HepG2 (cell line): ENCODE data around the gene GFPT2. TPM values are rescaled to one million over a fixed set of nuclear protein-coding genes. Genes with fewer than 3 reads are reported as not detected.

ENCODE experiments used
- DMTF1 ChIP-seq: sonication (generic); formaldehyde crosslinking; IDR thresholded peaks from 2 replicates; pipeline ENCODE4 v1.4.0; 2020; ENCODE audit warnings: mild to moderate bottlenecking, missing genetic modification reagents
- HES4 ChIP-seq: sonication (generic); formaldehyde crosslinking; IDR thresholded peaks from 2 replicates; pipeline ENCODE4 v1.9.0; 2021; ENCODE audit warnings: mild to moderate bottlenecking, missing genetic modification reagents, borderline replicate concordance
- HNRNPLL ChIP-seq: fragments of 200-400 bp; formaldehyde crosslinking; IDR thresholded peaks from 2 replicates; pipeline ENCODE4 v1.6.1; 2017; ENCODE audit warnings: mild to moderate bottlenecking, low read depth, low read length; ENCODE audit not compliant: poor library complexity, severe bottlenecking
- KDM5A ChIP-seq: fragments of 200-600 bp; sonication (generic); IDR thresholded peaks from 2 replicates; pipeline ENCODE4 v1.7.0; 2018; ENCODE audit warnings: antibody characterized with exemption, mild to moderate bottlenecking, low read length, borderline replicate concordance
- KLF15 ChIP-seq: sonication (generic); formaldehyde crosslinking; IDR thresholded peaks from 2 replicates; pipeline ENCODE4 v1.8.1; 2023; ENCODE audit warnings: borderline replicate concordance, mild to moderate bottlenecking, inconsistent platforms, missing genetic modification reagents, mixed read lengths
- MEIS1 ChIP-seq: sonication (generic); formaldehyde crosslinking; IDR thresholded peaks from 2 replicates; pipeline ENCODE4 v1.9.0; 2021; ENCODE audit warnings: mild to moderate bottlenecking, missing genetic modification reagents, moderate library complexity, borderline replicate concordance
- NR2C2 ChIP-seq: sonication (generic); formaldehyde crosslinking; IDR thresholded peaks from 2 replicates; pipeline ENCODE4 v1.4.0; 2020; ENCODE audit warnings: missing genetic modification reagents, mild to moderate bottlenecking, moderate library complexity, borderline replicate concordance
- RBFOX2 ChIP-seq: fragments of 200-400 bp; formaldehyde crosslinking; IDR thresholded peaks from 2 replicates; pipeline ENCODE4 v1.6.1; 2017; ENCODE audit warnings: low read depth, mild to moderate bottlenecking, low read length
- ZFP36 ChIP-seq: fragments of 150-350 bp; IDR thresholded peaks from 2 replicates; pipeline ENCODE4 v1.6.1; 2018; ENCODE audit warnings: borderline replicate concordance, low read length, low read depth; ENCODE audit not compliant: partially characterized antibody
- ZFP82 ChIP-seq: sonication (generic); formaldehyde crosslinking; IDR thresholded peaks from 2 replicates; pipeline ENCODE4 v1.5.1; 2020; ENCODE audit warnings: mild to moderate bottlenecking, missing genetic modification reagents, borderline replicate concordance
- ZFX ChIP-seq: sonication (generic); formaldehyde crosslinking; IDR thresholded peaks from 2 replicates; pipeline ENCODE4 v1.4.0; 2020; ENCODE audit warnings: mild to moderate bottlenecking, low read depth, missing genetic modification reagents, moderate library complexity
- ZKSCAN5 ChIP-seq: sonication (generic); formaldehyde crosslinking; IDR thresholded peaks from 2 replicates; pipeline ENCODE4 v1.5.1; 2020; ENCODE audit warnings: mild to moderate bottlenecking, missing genetic modification reagents
- ZNF121 ChIP-seq: sonication (generic); formaldehyde crosslinking; IDR thresholded peaks from 2 replicates; pipeline ENCODE4 v1.5.0; 2020; ENCODE audit warnings: mild to moderate bottlenecking, missing genetic modification reagents
- ZNF138 ChIP-seq: sonication (generic); formaldehyde crosslinking; IDR thresholded peaks from 2 replicates; pipeline ENCODE4 v1.5.0; 2020; ENCODE audit warnings: mild to moderate bottlenecking, low read depth, missing genetic modification reagents
- ZNF234 ChIP-seq: sonication (generic); formaldehyde crosslinking; conservative IDR thresholded peaks from 2 replicates; pipeline ENCODE4 v1.5.1; 2020; ENCODE audit warnings: mild to moderate bottlenecking, missing genetic modification reagents
- ZNF274 ChIP-seq: sonication (generic); formaldehyde crosslinking; IDR thresholded peaks from 2 replicates; pipeline ENCODE4 v1.5.1; 2020; ENCODE audit warnings: mild to moderate bottlenecking, missing genetic modification reagents
- ZNF367 ChIP-seq: sonication (generic); formaldehyde crosslinking; IDR thresholded peaks from 2 replicates; pipeline ENCODE4 v1.4.0; 2020; ENCODE audit warnings: missing genetic modification reagents, borderline replicate concordance
- ZNF414 ChIP-seq: sonication (generic); formaldehyde crosslinking; IDR thresholded peaks from 2 replicates; pipeline ENCODE4 v1.5.0; 2020; ENCODE audit warnings: missing genetic modification reagents
- ZNF549 ChIP-seq: sonication (generic); formaldehyde crosslinking; IDR thresholded peaks from 2 replicates; pipeline ENCODE4 v1.5.0; 2020; ENCODE audit warnings: missing genetic modification reagents
- ZNF616 ChIP-seq: sonication (generic); formaldehyde crosslinking; IDR thresholded peaks from 2 replicates; pipeline ENCODE4 v1.5.0; 2020; ENCODE audit warnings: low read depth, mild to moderate bottlenecking, missing genetic modification reagents
- ZNF7 ChIP-seq: IDR thresholded peaks from 2 replicates; pipeline ENCODE4 v1.6.1; 2016; ENCODE audit warnings: missing biosample characterization, missing genetic modification reagents
- ZNF850 ChIP-seq: sonication (generic); formaldehyde crosslinking; conservative IDR thresholded peaks from 2 replicates; pipeline ENCODE4 v1.9.0; 2021; ENCODE audit warnings: mild to moderate bottlenecking, missing genetic modification reagents
- ZNF879 ChIP-seq: sonication (generic); formaldehyde crosslinking; IDR thresholded peaks from 2 replicates; pipeline ENCODE4 v1.8.1; 2023; ENCODE audit warnings: missing genetic modification reagents
- ZSCAN21 ChIP-seq: sonication (generic); formaldehyde crosslinking; IDR thresholded peaks from 2 replicates; pipeline ENCODE4 v1.8.0; 2022; ENCODE audit warnings: mild to moderate bottlenecking, missing genetic modification reagents, moderate library complexity, borderline replicate concordance
- polyA plus RNA-seq, 8 experiments: library from polyadenylated mRNA; depleted of rRNA in 3 of 8; stranded (reverse) in 7 of 8; unstranded in 1 of 8; fragments of >200 nt; fragmentation: Illumina TruSeq in 4 of 8; extraction: Trizol in 4 of 8; gene quantifications; 2 replicates each; pipeline versions ENCODE4 v1.2.1 to v1.2.3, GENCODE V29; 2011 to 2016; ENCODE audit warnings: low read depth in 4 of 8, missing spikeins in 1 of 8, mixed read lengths in 1 of 8; ENCODE audit not compliant: insufficient read depth in 1 of 8
- total RNA-seq, 5 experiments: library from RNA; depleted of rRNA; stranded (reverse); fragments of >200 nt; fragmentation: Illumina TruSeq; extraction: Trizol; gene quantifications; 2 replicates each; pipeline ENCODE4 v1.2.3, GENCODE V29; 2016; ENCODE audit warnings: low read depth in 1 of 5
- TF ChIP-seq, protein P1 (sequence below): sonication (generic); formaldehyde crosslinking; IDR thresholded peaks from 2 replicates; pipeline ENCODE4 v1.4.0; 2020; ENCODE audit warnings: mild to moderate bottlenecking, missing genetic modification reagents

Gene GFPT2
- total and polyA plus RNA-seq, 2 of the 13 experiments (the other 11 are each of a cell fraction or from before 2014, with no cell fraction given) = 0.18 TPM

DNA sequence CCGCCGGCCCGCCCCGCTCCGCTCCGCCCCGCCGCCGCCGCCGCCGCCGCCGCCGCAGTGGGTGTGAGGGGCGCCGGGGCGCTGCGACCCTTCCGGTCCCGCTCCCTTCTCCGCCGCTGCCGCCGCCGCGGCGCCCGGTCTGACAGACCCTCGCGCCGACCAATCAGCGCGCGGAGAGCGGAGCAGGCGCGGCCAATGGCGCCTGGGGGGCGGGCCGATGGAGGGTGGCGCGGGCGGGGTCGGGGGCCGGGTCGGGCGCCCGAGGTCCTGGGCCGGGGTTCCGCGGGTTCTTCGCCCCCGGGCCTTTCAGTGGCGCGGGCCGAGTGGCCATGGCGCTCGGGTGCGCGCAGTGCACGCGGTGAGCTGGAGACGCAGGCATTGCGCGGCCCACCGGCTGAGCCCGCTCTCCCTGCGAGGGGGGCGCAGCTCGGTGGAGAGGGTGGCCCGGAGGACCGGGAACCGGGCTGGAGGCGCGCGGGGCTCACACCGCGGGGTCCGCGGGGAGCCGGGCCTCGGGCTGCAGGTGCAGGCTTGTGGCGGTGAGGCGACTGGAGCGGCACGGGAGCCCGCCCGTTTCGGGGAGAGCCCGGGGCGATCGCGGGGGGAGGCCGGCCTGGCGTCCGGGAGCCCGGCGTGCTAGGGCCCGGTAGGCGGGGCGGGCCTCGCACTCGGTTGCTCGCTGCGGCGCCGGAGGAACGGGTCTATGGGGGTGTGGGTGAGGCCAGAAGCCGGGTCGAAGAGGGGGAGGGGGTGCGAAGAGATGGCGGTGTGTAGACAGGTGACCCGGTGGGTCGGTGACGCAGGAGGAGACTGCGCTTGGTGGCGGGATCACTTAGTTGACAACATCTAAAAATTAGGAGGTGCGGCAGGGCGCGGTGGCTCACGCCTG, 60.9 kb downstream of the GFPT2 start, which contains the start of gene MAPK9 (continued):
- TF ChIP-seq ZNF138 (CRISPR knock-in tag) (no peak), ZFP82 (CRISPR knock-in tag) (no peak), ZNF616 (no peak), HES4 (CRISPR knock-in tag) (peak; percentile 82), ZFP36 (no peak), ZNF121 (CRISPR knock-in tag) (no peak), KLF15 (no peak), ZNF7 (CRISPR knock-in tag) (no peak), ZNF549 (CRISPR knock-in tag) (no peak), ZSCAN21 (CRISPR knock-in tag) (peak; percentile 49; the same call in 1 of the 2 replicates), KDM5A (peak; percentile 6; the same call in 1 of the 2 replicates), RBFOX2 (peak; percentile 76), ZNF274 (0 out of 2 replicates have a peak, but pooled peaks have one; percentile 44), NR2C2 (CRISPR knock-in tag) (peak; percentile 34; the same call in 1 of the 2 replicates), ZNF850 (CRISPR knock-in tag) (no peak), ZNF234 (peak; percentile 94), ZNF879 (CRISPR knock-in tag) (peak; percentile 34; the same call in 1 of the 2 replicates), ZNF414 (CRISPR knock-in tag) (no peak), MEIS1 (no peak), ZFX (peak; percentile 89), ZKSCAN5 (no peak), HNRNPLL (no peak), ZNF367 (CRISPR knock-in tag) (no peak), DMTF1 (CRISPR knock-in tag) (no peak)
- TF ChIP-seq, protein P1, sequence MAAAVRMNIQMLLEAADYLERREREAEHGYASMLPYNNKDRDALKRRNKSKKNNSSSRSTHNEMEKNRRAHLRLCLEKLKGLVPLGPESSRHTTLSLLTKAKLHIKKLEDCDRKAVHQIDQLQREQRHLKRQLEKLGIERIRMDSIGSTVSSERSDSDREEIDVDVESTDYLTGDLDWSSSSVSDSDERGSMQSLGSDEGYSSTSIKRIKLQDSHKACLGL (CRISPR knock-in tag) = peak; percentile 67; the same call in 1 of the 2 replicates
